ENCODE data around the gene CFAP45. TPM values are rescaled to one million over a fixed set of nuclear protein-coding genes. Genes with fewer than 3 reads are reported as not detected.
A peak's percentile ranks its signal among the peaks of the same experiment; 100 is the strongest.

Gene CFAP45
- total and polyA plus RNA-seq, 2 of the 8 experiments (the other 6 are each of a cell fraction or from before 2014, with no cell fraction given), result 0.05 TPM; not detected in 1

GRCh38 chr1:159913451-159914192, 13.7 kb upstream of the CFAP45 start:
- Histone ChIP-seq H3K23ac (ENCODE audit: insufficient read length) (no peak overlapping the region), H3K4me3 (ENCODE audit: extremely low read depth in 1 of 4, insufficient read depth in 2 of 4, low read depth in 3 of 4, low read length in 4 of 4) (0 out of 8 replicates have a peak overlapping the region, but pooled peaks of 1 of the 4 experiments have one; percentile 3), H3K27me3 (replicated peaks in 1 of 4; ENCODE audit: control insufficient read depth in 3 of 4, extremely low read depth in 1 of 4, insufficient read depth in 3 of 4, low read length in 3 of 4) (no peaks in the 10 kb centered on the region; a peak in 1 of 7 replicates), H3K23me2 (ENCODE audit: low read depth, low read length) (no peaks in the 10 kb centered on the region), H2BK12ac (ENCODE audit: low read depth, low read length) (peak overlapping the region; percentile 82), H3K14ac (ENCODE audit: insufficient read length) (no peak overlapping the region), H3K9ac (replicated peaks in 1 of 4; ENCODE audit: extremely low read depth in 1 of 4, low read depth in 3 of 4, low read length in 3 of 4) (no peak overlapping the region), H2AFZ (ENCODE audit: low read length) (no peak overlapping the region), H2AK5ac (ENCODE audit: low read depth, low read length) (peak overlapping the region; percentile 56), H3K4me1 (replicated peaks in 1 of 4; ENCODE audit: control insufficient read depth in 3 of 4, insufficient read depth in 4 of 4, low read length in 3 of 4) (peaks cover 17 to 39% (median 25%) of the 10 kb centered on the region in 4 experiments), H2BK15ac (ENCODE audit: low read length) (no peak overlapping the region), H3K4me2 (ENCODE audit: insufficient read depth in 1 of 2, low read depth in 2 of 2, low read length in 2 of 2) (peak overlapping the region; percentile 27; a peak in 2 of 4 replicates), H3K9me3 (ENCODE audit: insufficient read depth in 2 of 2, low read depth in 1 of 2, low read length in 1 of 2) (no peaks in the 10 kb centered on the region), H3K27ac (ENCODE audit: low read depth, low read length) (0 out of 2 replicates have a peak overlapping the region, but pooled peaks have one; percentile 20), H4K5ac (ENCODE audit: insufficient read length, low read depth, low read length) (no peak overlapping the region), H2BK20ac (ENCODE audit: low read length) (peak overlapping the region; percentile 16; the same call in 1 of the 2 replicates), H4K91ac (replicated peaks; ENCODE audit: insufficient read length, low read length) (peak overlapping the region; percentile 22), H3K56ac (replicated peaks; ENCODE audit: insufficient read length, low read depth, low read length) (no peak overlapping the region), H3K79me1 (ENCODE audit: low read depth, low read length) (no peaks in the 10 kb centered on the region), H3K4ac (replicated peaks; ENCODE audit: insufficient read length, low read depth, low read length) (no peak overlapping the region), H3K18ac (ENCODE audit: extremely low read depth, low read length) (peak overlapping the region; percentile 68; the same call in 1 of the 2 replicates), H3K79me2 (ENCODE audit: control insufficient read depth in 1 of 2, insufficient read depth in 2 of 2, low read length in 2 of 2) (no peaks in the 10 kb centered on the region), H2BK5ac (ENCODE audit: low read depth, low read length) (peak overlapping the region; percentile 47), H4K8ac (ENCODE audit: extremely low read depth, insufficient read depth, low read length) (no peak overlapping the region), H3K36me3 (ENCODE audit: control insufficient read depth in 2 of 4, insufficient read depth in 4 of 4, low read length in 3 of 4) (peaks cover 0 to 7% (median 0%) of the 10 kb centered on the region in 4 experiments; a peak in 1 of 8 replicates), H4K20me1 (replicated peaks in 1 of 2; ENCODE audit: control insufficient read depth in 1 of 2, insufficient read depth in 2 of 2, low read length in 2 of 2) (no peaks in the 10 kb centered on the region), H2BK120ac (replicated peaks; ENCODE audit: low read depth, low read length) (peak overlapping the region; percentile 6)
- CTCF ChIA-PET (ENCODE audit: partially characterized antibody), result interaction anchor here (0.6 to 7.5 kb wide), 3 partner anchors 20 to 1861 kb away, joined by 4 to 43 read pairs (median 5); no protein-coding TSS in a partner anchor
- TF ChIP-seq TCF12 (IDR thresholded peaks at IDR 0.05; ENCODE audit: low read depth, low read length) (peak; percentile 80; the same call in 1 of the 2 replicates), E2F6 (IDR thresholded peaks at IDR 0.05) (no peak; the same call in 1 of the 2 replicates)
- 38% methylated on average over 5 of the region's 5 CpGs; no CpG with 5 or more reads in 1 of the 2 experiments for WGBS, 2 experiments (ENCODE audit: extremely low coverage in 1 of 2, insufficient coverage in 1 of 2, insufficient read length in 1 of 2, insufficient replicate concordance in 2 of 2, low coverage in 1 of 2, low lambda C conversion rate in 2 of 2, missing lambda C conversion rate in 1 of 2)
- DNase-seq (ENCODE audit: low read depth in 1 of 2, low spot score in 2 of 2) (no peak), FAIRE-seq (peak; percentile 36)
- POLR2A ChIA-PET (ENCODE audit: partially characterized antibody), result interaction anchor here (0.7 to 3.0 kb wide), 3 partner anchors 11 to 19 kb away, joined by 3 to 14 read pairs (median 3); partner anchors contain the start of gene TAGLN2

Measured in H1 (cell line).